Right lobe of liver (tissue), 6 donors: ENCODE measurements around the gene PSG3. TPM values are rescaled to one million over a fixed set of nuclear protein-coding genes. Genes with fewer than 3 reads are reported as not detected.
A peak's percentile ranks its signal among the peaks of the same experiment; 100 is the strongest.
"Not testable (repeated sequence)": the region's sequence is repeated elsewhere in the genome, so short reads cannot be mapped to it uniquely, and the experiment has no call there.

ENCODE experiments used
- ATAC-seq, 4 donors: fragments of 200-7000 bp; cut with Tn5 transposase; one replicate each; pipeline ENCODE4 v1.9.1; 2020; ENCODE audit warnings: mild to moderate bottlenecking in 4 of 4, moderate library complexity in 4 of 4
- DNase-seq, 3 donors: peaks; one replicate each; pipeline ENCODE4 v3.0.0-alpha.2; 2020
- H3K27ac ChIP-seq, 3 donors: fragments of 200-600 bp; one replicate each; pipeline ENCODE4 v1.8.0; 2022
- H3K27me3 ChIP-seq, 2 donors: fragments of 200-600 bp; one replicate each; pipeline ENCODE4 v1.8.0; 2022
- H3K36me3 ChIP-seq, 4 donors: fragments of 200-600 bp; sonication (generic) in 1 of 4; one replicate each; pipeline versions ENCODE4 v1.5.1 to v1.8.0; 2017 to 2022; ENCODE audit warnings: control low read depth in 1 of 4
- H3K4me1 ChIP-seq, 4 donors: fragments of 200-600 bp; sonication (generic) in 1 of 4; one replicate each; pipeline versions ENCODE4 v1.5.1 to v1.8.0; 2017 to 2022; ENCODE audit warnings: control low read depth in 1 of 4
- H3K4me3 ChIP-seq, 3 donors: fragments of 200-600 bp; one replicate each; pipeline ENCODE4 v1.8.0; 2022
- H3K9me3 ChIP-seq, 4 donors: fragments of 200-600 bp; sonication (generic) in 1 of 4; one replicate each; pipeline versions ENCODE4 v1.5.1 to v1.8.0; 2017 to 2022; ENCODE audit warnings: control low read depth in 1 of 4
- CTCF ChIP-seq, 4 donors: fragments of 200-600 bp in 3 of 4; fragments of 450-650 bp in 1 of 4; IDR thresholded peaks; one replicate each; pipeline versions ENCODE4 v1.5.1 to v1.8.0; 2016 to 2022; ENCODE audit warnings: antibody characterized with exemption in 4 of 4, mild to moderate bottlenecking in 2 of 4
- POLR2A ChIP-seq: fragments of 450-650 bp; IDR thresholded peaks from one replicate; pipeline ENCODE4 v1.6.1; 2017; ENCODE audit warnings: antibody characterized with exemption, mild to moderate bottlenecking
- WGBS: methylation state at CpG from one replicate; pipeline ENCODE4 v1.1.6; 2018; ENCODE audit warnings: low coverage, low lambda C conversion rate; ENCODE audit not compliant: insufficient coverage; ENCODE audit errors: missing lambda C conversion rate; 5-methylcytosine and 5-hydroxymethylcytosine counted together
- intact Hi-C, 2 donors: fragments of 100-400 bp; cut with DNase I; formaldehyde crosslinking; loops; one replicate each; pipeline versions ENCODE4 v1.11.2 to v1.14.1; 2022
- total RNA-seq, 6 experiments: library from RNA; depleted of rRNA in 2 of 6; stranded (reverse); fragments of >200 nt in 2 of 6; fragmentation: NEBNext Ultra II Directional in 3 of 6; extraction: Animal tissue kit (Norgen Biotek cat#: 25700) in 3 of 6; gene quantifications; one replicate each; pipeline versions ENCODE4 v1.1.0 to v1.2.4, GENCODE V29; 2016 to 2023
- donor health status: DM: no; HTN: yes; CAD: no.
- donor health status: DM: no; HTN: no; CAD: no.
- donor health status: DM: no; HTN: no; CAD: no.
- donor health status: DM: no; HTN: yes; CAD: no.
- donor health status: DM: no; HTN: yes; CAD: no.

Gene PSG3
- total RNA-seq, 6 experiments from 2014 or later = not detected

GRCh38 chr19:42741726-42742607, 1.7 kb upstream of the PSG3 start:
- H3K9me3 ChIP-seq, H3K36me3 ChIP-seq, H3K4me1 ChIP-seq, H3K27ac ChIP-seq, DNase-seq, intact Hi-C loops, ATAC-seq, H3K27me3 ChIP-seq, H3K4me3 ChIP-seq: not testable (repeated sequence)
- TF ChIP-seq CTCF (IDR thresholded peaks at IDR 0.05) = peak; percentile 21 to 53 (median 40)
- WGBS = 5% methylated on average over 5 of the region's 14 CpGs

GRCh38 chr19:42737581-42738011, 2.7 kb downstream of the PSG3 start:
- 25% methylated on average over 1 of the region's 2 CpGs for WGBS
- H3K27me3 ChIP-seq = not testable (repeated sequence)

DNA sequence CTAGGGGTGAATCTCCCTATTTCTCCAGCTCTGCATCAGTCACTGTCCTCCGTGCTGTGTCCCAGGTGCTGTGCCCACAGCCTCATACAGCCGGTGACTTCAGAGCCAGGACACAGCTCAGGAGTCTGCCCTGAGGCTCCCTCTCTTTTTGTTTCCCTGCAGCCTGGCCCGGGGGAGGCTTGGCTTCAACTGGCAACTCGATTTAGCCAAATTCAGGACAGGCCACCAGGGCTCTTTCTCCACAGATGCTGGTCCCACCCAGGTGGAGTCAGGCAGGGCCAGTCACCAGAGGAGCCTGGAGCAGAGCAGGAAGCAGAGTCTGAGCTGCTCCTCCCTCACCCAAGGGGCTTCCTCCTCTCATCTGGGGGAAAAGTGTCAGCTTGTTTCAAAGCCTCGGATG, 11.9 kb downstream of the PSG3 start:
- H3K27ac ChIP-seq, H3K27me3 ChIP-seq, H3K4me1 ChIP-seq, ATAC-seq, intact Hi-C loops, H3K9me3 ChIP-seq, H3K4me3 ChIP-seq, H3K36me3 ChIP-seq, DNase-seq: not testable (repeated sequence)
- 23% methylated on average over 4 of the region's 5 CpGs for WGBS

More at GRCh38 chr19:42737581-42738011, 2.7 kb downstream of the PSG3 start:
- DNase-seq, H3K36me3 ChIP-seq, H3K27ac ChIP-seq, H3K4me1 ChIP-seq, H3K9me3 ChIP-seq, H3K4me3 ChIP-seq, ATAC-seq, intact Hi-C loops: not testable (repeated sequence)

GRCh38 chr19:42714000-42714399, 26.3 kb downstream of the PSG3 start:
- H3K36me3 ChIP-seq, H3K27ac ChIP-seq, H3K4me1 ChIP-seq, H3K9me3 ChIP-seq, DNase-seq, ATAC-seq, H3K27me3 ChIP-seq, H3K4me3 ChIP-seq, intact Hi-C loops: not testable (repeated sequence)
- WGBS = 38% methylated on average over 1 of the region's 1 CpG

GRCh38 chr19:42712753-42713152, 27.5 kb downstream of the PSG3 start:
- 63% methylated on average over 6 of the region's 6 CpGs for WGBS
- intact Hi-C loops, ATAC-seq, H3K27ac ChIP-seq, H3K4me3 ChIP-seq, H3K9me3 ChIP-seq, H3K27me3 ChIP-seq, H3K36me3 ChIP-seq, DNase-seq, H3K4me1 ChIP-seq: not testable (repeated sequence)

DNA sequence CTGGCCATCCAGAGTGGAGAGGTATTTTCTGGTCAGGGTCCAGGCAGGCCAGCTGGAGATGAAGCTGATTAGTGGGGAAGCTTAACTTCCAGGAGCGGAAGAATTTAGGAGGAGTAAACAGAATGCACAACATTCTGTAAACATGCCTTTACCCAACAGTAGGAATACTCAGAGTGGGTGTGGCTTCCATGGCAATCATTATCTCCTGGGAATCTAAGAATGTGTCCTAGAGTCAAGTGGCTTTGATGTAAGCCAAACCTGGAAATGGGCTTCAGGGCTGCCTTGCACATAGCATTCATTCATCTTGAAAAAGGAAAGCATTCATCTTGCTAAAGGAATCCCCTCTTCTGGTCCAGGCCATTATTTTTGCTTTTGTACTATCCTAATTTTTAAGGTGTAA, 29.3 kb downstream of the PSG3 start:
- DNase-seq, H3K36me3 ChIP-seq, intact Hi-C loops, H3K9me3 ChIP-seq, H3K27ac ChIP-seq, H3K4me1 ChIP-seq, ATAC-seq, H3K27me3 ChIP-seq, H3K4me3 ChIP-seq: not testable (repeated sequence)
- WGBS = 33% methylated on average over 1 of the region's 1 CpG

GRCh38 chr19:42697884-42698283, 42.4 kb downstream of the PSG3 start:
- Histone ChIP-seq H3K9me3 (no peaks in the 10 kb centered on the region), H3K4me3 (no peak overlapping the region), H3K27me3 (no peaks in the 10 kb centered on the region), H3K36me3 (no peaks in the 10 kb centered on the region), H3K4me1 (no peaks in the 10 kb centered on the region), H3K27ac (no peak overlapping the region)
- 25% methylated on average over 19 of the region's 22 CpGs for WGBS
- ATAC-seq (no peak), DNase-seq (no peak)
- TF ChIP-seq CTCF (IDR thresholded peaks at IDR 0.05) (no peak), POLR2A (no peak)
- intact Hi-C loops = no loop called here
